PFSK-1 (cell line): Measurements from ENCODE around the gene TM4SF4.

Experiments
- POLR2AphosphoS5 ChIP-seq: IDR thresholded peaks from 2 replicates; pipeline ENCODE4 v1.6.1; 2012; ENCODE audit warnings: low read depth, mild to moderate bottlenecking, control low read depth, low read length, moderate library complexity
- REST ChIP-seq, 2 experiments: IDR thresholded peaks; 2 replicates each; pipeline versions ENCODE4 v1.6.1 to v1.8.0; 2011 to 2012; ENCODE audit warnings: low read depth in 2 of 2, low read length in 2 of 2, control low read depth in 1 of 2, inconsistent platforms in 1 of 2, mild to moderate bottlenecking in 1 of 2, moderate library complexity in 1 of 2; ENCODE audit not compliant: insufficient read depth in 1 of 2

GRCh38 chr3:149481491-149481890, 7.0 kb downstream of the TM4SF4 start:
- no peak for TF ChIP-seq REST (IDR thresholded peaks at IDR 0.05; ENCODE audit: insufficient read depth in 1 of 2, low read depth in 2 of 2, low read length in 2 of 2)
- no peak for TF ChIP-seq POLR2AphosphoS5
